ENCODE measurements around the gene CD200R1L. TPM values are rescaled to one million over a fixed set of nuclear protein-coding genes. Genes with fewer than 3 reads are reported as not detected.

CD200R1L gene
- total RNA-seq, 1 experiment from 2014 or later: not detected

DNA sequence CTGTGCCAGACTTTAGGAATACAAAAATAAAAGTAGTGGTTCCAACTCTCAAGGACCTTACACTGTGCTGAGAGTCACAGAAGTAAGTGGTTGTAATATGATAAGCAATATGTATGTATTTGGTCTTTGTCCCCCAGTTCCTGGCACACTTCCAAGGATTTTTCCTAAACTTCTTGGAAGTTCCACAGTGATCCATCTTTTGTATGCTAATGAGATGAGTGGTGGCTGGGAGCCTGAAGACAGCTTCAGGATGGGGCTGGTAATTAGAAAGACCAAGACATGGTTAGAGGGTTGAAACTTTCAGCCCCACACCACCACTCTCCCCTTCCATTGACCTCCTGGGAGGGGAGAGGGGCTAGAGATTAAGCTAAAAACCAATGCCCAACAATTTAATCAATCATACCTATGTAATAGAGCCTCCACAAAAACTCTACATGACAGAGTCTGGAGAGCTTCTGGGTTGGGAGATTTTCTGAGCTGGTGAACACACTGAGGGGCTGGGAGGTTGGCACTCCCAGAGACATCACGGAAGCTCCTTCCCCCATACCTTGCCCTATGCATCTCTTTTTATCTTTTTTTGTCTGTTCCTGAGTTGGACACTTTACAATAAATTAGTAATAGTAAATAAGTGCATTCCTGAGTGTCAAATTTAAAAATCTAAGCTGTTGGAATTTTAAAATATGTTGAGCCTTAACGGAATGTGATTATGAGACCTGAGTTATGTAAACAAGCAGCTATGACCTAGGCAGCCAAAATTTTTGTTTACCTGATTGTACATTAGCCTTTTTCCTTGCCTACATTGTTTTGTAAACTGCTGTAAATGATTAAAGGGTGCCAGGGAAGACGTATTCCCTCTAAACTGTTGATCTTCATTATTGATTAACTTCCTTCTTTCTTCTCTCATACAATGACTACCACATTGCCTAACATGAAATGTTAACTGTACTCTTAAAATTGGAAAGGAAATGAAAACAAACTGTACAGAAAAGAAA, 24.3 kb downstream of the CD200R1L start:
- DNase-seq (ENCODE audit: low read depth): no peak

DNA sequence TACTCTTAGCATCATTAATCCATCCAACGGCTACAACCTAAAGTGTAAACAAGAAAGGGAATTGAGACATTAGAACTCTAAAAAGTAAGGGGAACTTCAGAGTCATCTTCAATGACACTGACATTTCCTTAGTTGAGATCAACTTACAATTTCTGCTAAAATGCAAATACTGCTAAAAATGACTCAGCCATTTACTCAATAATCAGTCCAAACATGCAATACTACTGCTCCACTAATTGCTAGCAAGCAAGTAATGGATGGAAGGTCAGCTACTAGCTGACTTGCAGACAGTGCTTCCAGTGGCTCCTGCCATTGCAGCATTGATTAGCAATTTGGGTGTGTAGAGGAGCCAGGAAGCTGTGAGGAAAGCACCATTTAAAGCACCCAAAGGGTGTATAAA, 28.4 kb downstream of the CD200R1L start:
- DNase-seq (ENCODE audit: low read depth): no peak

- DNase-seq (ENCODE audit: low read depth): no peak
Measured at GRCh38 chr3:112817797-112818196, 28.9 kb downstream of the CD200R1L start.

- no peak for DNase-seq (ENCODE audit: low read depth)
Measured at GRCh38 chr3:112817271-112817670, 29.4 kb downstream of the CD200R1L start.

DNA sequence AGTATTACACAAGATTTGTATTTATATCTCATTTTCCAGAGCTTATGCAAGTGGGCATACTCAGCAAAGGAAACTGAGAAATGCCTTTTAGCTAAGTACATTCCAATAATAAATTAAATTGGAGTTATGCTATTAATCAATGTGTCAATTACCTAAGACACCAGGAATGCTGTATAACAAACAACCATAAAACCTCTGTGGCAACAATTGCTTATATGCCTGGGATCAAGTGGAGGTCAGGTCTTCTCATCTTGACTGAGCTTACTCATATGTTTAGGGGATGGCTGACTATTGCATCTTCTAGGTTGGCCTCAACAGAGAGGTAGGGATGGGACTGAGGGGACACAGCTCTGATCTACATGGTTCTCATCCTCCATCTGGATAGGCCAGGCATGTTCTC, 30.7 kb downstream of the CD200R1L start:
- no peak for DNase-seq (ENCODE audit: low read depth)

- DNase-seq (ENCODE audit: low read depth): peak; percentile 57
Measured at GRCh38 chr3:112814266-112814665, 32.4 kb downstream of the CD200R1L start.

DNA sequence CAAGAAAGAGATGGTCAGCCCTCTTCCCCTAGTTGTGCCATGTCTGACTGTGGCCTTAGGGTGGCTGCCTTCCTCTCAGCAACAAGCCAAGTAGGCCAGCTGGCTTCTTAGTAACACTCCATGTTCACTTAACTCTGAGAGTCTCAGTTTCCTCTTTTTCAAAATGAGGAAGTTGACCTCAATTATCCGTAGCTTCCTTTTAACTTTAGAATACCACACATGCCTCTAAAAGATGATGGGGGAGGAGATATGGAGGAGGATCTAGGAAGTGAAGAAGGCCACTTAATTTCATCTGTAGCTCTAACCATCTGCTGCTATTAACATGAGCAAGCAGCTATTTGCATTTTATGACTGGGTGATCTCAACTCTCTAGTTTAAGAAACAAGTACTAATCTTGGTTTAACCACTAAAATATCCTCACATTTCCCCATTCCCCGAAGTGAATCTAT, 32.9 kb downstream of the CD200R1L start:
- DNase-seq (ENCODE audit: low read depth): no peak

DNA sequence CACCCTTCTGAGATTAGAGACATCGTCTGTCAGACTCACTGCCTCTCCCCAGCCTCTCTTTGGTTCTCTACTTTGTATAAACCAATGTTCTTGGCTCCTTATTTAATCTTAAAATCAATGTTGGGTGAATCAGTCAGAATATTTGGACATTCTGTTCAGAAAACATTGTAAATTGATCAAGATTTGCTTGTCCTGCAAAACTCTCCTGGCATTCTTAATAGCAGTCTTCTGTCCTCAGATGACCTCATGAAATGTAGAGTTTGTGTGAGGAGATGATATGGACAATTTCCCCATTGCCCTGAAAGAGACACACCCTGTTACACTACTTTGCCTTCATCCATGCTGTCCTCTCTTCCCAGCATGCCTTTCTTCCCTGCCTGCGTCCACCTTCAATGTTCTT, 33.6 kb downstream of the CD200R1L start:
- no peak for DNase-seq (ENCODE audit: low read depth)

GRCh38 chr3:112811917-112812660, 34.6 kb downstream of the CD200R1L start:
- DNase-seq (ENCODE audit: low read depth): no peak

GRCh38 chr3:112811131-112811884, 35.4 kb downstream of the CD200R1L start:
- DNase-seq (ENCODE audit: low read depth): peak; percentile 17

GRCh38 chr3:112810561-112810960, 36.1 kb downstream of the CD200R1L start:
- DNase-seq (ENCODE audit: low read depth): no peak

GRCh38 chr3:112808136-112808535, 38.5 kb downstream of the CD200R1L start:
- DNase-seq (ENCODE audit: low read depth): no peak

DNA sequence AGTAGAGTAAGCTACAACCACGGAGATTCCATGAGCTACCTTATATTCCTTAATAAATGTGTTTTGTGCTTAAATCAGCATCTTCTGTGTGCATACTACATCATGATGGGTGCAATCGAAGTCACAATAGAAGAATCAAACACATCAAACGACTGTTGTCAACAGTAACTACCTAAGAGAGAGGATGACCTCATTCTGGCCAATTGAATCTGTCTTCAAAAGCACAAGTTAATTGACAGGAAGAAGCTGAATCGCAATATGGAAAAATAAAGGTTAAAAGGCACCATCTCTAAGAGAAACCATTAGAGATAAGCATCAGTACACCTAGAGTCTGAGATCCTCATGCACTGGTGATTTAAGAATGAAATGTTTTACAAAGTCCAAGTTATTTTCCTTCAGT, 39.0 kb downstream of the CD200R1L start:
- DNase-seq (ENCODE audit: low read depth): no peak

DNA sequence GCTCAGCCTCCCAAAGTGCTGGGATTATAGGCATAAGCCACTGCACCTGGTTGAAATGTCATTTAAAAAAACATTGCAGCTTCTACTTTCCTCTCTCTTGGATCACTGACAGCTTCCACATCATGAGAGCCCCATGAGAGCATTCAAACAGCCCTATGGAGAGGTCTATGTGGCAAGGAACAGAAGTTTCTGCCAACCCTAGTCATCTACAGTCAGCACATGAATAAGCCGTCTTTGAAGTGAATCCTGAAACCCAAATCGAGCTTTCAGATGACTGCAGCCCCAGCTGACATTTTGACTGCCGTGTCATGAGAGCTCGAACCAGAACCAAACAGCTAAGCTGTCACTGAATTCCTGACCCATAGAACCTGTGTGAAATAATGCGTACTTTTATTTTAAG, 39.8 kb downstream of the CD200R1L start:
- DNase-seq (ENCODE audit: low read depth): no peak

DNA sequence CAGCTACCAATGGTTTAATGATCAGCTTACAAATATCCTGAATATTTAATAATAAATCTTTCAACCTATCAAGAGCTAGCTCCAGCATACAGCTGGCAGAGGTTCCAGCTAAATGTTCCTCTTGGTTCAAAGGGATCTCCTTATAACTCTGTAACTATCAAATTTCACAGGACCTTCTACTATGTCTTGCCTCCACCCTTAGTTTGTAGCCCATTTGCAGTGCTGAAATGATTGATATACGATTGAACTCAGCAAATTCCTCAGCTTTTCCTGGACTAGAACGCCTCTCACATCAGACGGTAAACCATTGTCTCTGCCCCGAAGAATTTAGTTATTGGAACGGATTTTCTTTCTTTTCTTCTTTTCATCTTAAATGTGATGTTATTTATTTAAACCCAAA, 41.5 kb downstream of the CD200R1L start:
- DNase-seq (ENCODE audit: low read depth): no peak

DNA sequence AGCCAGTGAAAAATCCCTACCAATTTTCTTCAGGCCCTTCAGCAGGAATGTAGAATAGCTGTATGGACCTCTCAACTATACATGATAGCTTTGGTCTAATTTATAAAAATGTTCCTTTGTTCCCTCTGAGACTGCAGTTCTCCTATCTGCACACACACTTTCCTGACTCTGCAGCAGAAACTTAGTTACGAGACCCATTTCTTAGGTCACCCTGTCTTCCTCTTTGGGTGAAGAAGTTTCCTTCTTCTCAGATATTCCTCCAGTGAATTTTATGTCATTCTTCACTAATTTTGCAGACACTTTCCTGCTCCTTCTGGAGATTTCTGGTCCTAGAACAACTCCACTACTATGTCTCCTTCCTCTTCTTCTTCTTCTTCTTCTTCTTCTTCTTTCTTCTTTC, 42.6 kb downstream of the CD200R1L start:
- DNase-seq (ENCODE audit: low read depth): no peak

DNA sequence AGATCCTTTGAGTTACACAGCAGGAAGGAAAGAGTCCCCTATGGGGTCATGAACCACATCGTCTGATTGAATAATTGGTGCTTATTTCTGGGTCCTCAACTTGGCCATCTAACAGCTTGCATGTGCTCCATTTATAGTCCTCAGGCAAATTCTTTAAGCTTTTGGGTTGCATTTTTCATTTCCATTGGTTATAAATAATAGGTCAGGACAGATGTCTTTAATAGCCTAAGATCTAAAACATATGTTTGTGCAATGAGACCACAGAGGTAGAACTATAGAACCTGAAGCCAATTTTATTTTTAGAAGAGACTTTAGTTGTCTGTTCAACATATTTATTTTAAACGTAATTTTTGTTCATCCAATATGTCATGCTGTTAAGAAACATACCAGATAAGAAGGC, 43.2 kb downstream of the CD200R1L start:
- no peak for DNase-seq (ENCODE audit: low read depth)

GRCh38 chr3:112802338-112802737, 44.3 kb downstream of the CD200R1L start:
- no peak for DNase-seq (ENCODE audit: low read depth)

GRCh38 chr3:112799946-112800345, 46.7 kb downstream of the CD200R1L start:
- no peak for DNase-seq (ENCODE audit: low read depth)

DNA sequence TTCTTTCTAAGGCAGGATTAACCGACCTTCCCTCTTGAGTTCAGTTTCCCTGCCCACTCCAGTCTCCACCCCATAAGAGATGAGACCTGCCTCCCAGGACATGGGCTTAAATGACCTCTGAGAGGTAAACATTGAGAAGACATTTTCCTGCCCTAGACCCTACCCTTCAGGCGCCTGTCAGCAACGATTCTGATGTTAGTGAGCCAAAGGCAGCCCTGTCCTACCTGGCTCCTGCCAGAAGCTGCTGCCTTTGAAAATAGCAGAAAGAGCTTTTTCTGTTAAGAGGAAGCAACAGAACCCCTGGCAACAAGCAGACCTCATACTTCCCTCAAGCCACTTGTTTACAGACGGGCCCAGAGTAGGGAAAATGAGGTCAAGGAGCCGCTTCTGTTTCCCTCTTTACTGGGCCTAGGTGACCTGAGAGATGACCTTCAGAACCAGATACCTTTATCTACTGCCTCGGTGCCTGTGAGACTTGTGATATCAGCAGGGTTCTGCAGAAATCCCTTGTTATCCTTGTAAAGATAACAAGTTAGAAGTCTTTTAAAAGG, 52.0 kb downstream of the CD200R1L start:
- no peak for DNase-seq (ENCODE audit: low read depth)

GRCh38 chr3:112793326-112794081, 53.2 kb downstream of the CD200R1L start:
- DNase-seq (ENCODE audit: low read depth): no peak
